ENCODE data around the gene ATP5F1A.
A peak's percentile ranks its signal among the peaks of the same experiment; 100 is the strongest.

Gene ATP5F1A

GRCh38 chr18:46073474-46074331 is 24.4 kb downstream of the ATP5F1A start:
- peak; percentile 85 for DNase-seq (ENCODE audit: low spot score)

DNA sequence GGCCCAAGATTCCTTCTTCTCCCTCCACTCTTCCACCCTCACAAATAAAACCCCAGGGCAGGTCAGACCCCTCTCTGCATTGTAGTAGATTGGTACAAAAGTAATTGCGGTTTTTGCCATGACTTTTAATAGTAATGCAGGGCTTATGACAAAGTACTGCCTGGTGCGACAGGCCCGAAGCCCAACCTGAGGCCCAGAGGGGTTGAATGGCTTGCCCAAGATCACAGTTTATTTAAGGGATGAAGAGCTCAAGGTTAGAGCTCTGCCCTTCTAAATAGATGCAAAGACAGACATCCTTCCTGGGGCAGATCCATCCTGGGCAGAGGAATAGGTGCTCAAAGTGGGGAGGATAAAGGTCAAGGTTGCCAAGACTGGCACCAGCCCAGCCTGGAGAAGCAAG is 25.1 kb downstream of the ATP5F1A start:
- no peak for DNase-seq (ENCODE audit: low spot score)

DNA sequence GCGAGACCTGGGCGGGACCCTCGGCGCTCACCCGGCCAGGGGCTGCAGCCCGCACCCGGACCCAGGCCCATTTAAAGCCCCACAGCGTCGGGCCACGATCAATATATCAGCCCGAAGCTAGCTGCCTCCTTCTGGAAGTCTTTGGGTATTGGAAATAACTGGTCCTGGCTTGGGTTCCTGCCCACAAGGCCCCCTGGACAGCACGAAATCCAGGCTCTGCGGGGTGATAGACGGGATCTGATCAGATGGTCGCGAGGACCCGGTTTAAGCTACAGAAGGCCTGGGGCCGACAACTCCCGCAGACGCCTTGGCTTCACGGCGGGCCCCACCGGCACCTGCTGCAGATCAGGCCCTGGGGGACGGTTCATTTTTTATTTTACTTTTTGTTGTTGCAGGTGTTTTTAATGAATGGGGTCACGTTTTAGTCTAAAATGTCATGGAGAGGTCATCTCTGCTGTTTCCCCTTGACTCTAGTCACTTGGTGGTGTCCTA is 25.7 kb downstream of the ATP5F1A start:
- DNase-seq (ENCODE audit: low spot score): no peak

- DNase-seq (ENCODE audit: low spot score): peak; percentile 32
These were observed 26.3 kb downstream of the ATP5F1A start, which contains the start of gene PSTPIP2 for GRCh38 chr18:46071653-46072375. PSTPIP2 (minus strand) TSS chr18:46072260; CDS start chr18:46072188, 72 bp downstream.

DNA sequence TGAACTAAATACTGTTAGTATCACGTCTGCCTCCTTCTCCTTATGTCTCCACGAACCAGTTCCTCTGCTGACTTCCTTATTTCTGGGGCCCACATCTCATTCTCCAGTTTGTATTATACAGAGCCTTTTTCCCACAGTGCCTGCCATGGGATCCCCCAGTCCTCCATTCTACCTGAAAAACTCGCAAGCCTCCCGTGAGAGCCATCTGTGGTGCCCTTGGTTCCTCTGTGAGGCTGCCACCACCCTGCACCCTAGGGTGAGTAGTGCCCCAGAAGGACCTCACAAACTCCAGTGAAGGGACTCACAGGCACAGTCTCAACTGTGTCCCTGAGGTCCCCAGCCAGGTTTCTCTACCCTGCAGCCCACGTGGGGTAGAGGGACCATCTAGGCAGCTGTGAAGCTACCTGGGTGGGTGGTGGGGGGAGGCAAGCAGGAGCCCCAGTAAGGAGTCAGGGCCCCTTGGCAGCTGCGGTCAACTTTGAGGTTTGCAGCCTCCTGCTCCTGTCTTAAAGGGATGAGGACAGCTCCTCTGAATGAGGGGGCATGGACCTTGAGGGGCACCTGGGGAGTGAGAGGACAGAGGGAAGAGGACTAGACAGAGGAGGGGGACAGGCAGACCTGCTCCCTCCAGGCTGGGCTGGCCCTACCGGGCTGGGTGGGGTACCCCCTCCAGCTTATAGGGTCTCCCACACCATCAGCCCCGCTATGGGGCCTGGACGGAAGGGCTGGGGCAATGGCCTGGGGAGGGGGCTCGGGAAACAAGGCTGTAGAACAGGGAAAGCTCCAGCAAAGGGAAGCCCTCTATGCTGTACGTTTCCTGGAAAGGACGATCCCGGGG is 27.1 kb downstream of the ATP5F1A start:
- DNase-seq (ENCODE audit: low spot score): no peak

- no peak for DNase-seq (ENCODE audit: low spot score)
These were observed 27.9 kb downstream of the ATP5F1A start for GRCh38 chr18:46070232-46070631.

DNA sequence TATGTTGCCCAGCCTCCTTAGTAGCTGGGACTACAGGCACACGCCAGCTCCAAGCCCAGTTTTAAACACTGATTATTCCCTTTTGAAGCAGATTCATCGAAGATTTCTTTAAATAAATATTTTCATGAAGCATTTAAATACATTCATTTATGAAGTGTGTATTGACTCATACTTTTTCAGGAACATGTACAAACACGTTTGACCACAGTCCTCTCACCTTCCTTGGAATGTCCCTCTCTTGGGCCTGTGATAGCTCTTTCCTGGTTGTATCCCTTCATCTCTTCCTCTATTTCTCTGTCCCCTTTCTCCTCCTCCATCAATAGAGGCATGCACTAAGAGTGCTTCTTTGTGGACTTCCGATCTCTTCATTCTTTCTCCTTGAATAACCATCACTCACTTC is 28.6 kb downstream of the ATP5F1A start:
- no peak for DNase-seq (ENCODE audit: low spot score)

DNA sequence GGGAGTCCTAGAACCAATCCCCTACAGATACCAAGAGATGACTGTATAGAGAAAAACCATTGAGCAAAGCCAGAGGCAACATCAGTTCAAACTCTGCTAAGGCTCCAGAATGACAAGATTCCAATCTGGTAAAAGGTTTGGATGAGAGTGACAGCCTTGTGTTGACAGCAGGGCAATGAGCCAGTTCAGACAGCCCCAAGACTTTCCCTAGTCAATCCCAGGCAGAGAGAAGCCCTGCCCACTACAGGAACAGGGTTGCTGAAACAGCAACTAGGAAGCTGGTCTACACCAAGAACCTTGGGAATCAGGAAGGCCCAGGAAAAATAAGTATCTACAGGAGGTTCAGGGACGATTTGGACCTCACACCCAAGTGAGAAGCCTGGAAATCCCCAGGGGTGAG is 29.3 kb downstream of the ATP5F1A start:
- DNase-seq (ENCODE audit: low spot score): no peak

DNA sequence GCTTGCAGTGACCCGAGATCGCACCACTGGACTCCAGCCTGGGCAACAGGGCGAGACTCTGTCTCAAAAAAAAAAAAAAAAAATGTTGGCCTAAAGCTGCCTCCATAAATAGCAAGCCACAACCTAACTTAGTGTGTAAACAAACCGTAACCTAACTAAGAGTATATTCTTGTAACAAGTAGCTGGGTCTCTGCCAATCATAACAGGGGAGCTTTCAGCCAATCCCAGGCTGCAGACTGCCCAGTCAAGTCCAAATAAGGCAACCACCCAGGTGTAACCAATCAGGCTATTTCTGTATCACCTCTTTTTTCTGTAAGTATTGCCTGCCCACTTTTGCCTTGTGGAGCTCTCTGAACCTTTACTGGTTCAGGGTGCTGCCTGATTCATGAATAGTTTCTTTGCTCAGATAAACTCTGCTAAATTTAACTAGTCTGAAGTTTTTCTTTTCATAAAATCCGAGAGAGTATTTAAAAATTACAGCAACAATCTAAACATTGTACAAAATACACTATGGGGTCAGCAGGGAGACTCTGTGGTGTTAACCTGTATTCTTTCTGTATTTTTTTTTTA is 30.6 kb downstream of the ATP5F1A start:
- no peak for DNase-seq (ENCODE audit: low spot score)

GRCh38 chr18:46062781-46063180 is 35.3 kb downstream of the ATP5F1A start:
- no peak for DNase-seq (ENCODE audit: low spot score)

DNA sequence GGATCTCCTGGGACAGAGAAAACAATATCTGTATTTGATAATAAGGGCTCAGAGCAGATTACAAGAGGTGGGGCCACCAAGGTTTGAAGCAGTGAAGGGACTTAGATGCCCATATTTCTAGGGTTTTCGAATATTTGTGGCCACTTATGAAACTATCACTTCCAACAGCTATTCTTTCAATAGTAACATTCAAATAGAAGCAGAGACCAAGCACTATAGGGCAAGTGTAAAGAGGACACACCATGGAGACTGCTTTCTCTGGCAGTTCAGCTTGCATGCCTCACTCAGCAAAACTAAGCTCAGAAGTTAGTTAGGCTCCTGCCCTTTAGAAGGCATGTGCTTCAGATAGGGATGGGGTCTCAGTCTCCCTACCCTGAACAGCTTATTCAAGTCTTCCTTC is 36.3 kb downstream of the ATP5F1A start:
- DNase-seq (ENCODE audit: low spot score): no peak

- DNase-seq (ENCODE audit: low spot score): no peak
These were observed 36.7 kb downstream of the ATP5F1A start for GRCh38 chr18:46061387-46061786.

GRCh38 chr18:46060359-46060841 is 37.7 kb downstream of the ATP5F1A start:
- DNase-seq (ENCODE audit: low spot score): no peak

- no peak for DNase-seq (ENCODE audit: low spot score)
These were observed 42.3 kb downstream of the ATP5F1A start for GRCh38 chr18:46055838-46056230.

DNA sequence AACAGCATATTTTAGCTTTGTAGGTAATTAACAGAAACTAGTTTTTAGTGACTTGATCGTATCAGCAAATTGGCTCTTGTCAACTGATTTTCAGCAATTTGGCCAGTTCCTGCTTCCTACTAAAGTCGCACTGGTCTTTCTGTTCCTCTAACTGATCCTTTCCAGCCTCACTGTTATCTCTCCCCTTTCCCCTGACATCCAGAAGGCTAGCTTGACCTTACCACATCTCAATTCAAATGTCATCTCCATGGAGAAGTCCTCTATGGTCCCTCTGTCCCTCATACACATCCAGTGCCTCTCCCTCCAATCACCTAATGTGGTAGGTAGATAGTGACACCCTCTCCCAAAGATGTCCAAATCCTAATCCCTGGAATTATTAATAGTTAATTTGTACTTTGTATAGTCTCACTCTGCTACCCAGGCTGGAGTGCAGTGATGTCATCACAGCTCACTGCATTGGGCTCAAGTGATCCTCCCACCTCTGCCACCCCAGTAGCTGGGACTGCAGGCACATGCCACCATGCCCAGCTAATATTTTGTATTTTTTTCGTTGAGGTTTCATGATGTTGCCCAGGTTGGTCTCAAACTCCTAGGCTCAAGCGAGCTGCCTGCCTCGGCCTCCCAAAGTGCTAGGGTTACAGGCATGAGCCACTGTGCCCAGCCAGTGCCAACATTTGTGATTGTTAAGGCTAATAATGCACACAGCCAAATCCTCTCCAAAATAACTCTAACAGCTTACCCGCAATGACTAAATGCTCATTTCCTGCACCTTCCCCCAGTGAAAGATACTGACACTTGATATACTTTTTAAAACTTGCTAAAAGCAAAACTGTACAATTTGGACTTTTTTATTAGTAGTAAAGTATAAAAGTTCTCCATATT is 42.9 kb downstream of the ATP5F1A start:
- DNase-seq (ENCODE audit: low spot score): no peak

GRCh38 chr18:46053368-46054095 is 44.6 kb downstream of the ATP5F1A start:
- DNase-seq (ENCODE audit: low spot score): no peak

DNA sequence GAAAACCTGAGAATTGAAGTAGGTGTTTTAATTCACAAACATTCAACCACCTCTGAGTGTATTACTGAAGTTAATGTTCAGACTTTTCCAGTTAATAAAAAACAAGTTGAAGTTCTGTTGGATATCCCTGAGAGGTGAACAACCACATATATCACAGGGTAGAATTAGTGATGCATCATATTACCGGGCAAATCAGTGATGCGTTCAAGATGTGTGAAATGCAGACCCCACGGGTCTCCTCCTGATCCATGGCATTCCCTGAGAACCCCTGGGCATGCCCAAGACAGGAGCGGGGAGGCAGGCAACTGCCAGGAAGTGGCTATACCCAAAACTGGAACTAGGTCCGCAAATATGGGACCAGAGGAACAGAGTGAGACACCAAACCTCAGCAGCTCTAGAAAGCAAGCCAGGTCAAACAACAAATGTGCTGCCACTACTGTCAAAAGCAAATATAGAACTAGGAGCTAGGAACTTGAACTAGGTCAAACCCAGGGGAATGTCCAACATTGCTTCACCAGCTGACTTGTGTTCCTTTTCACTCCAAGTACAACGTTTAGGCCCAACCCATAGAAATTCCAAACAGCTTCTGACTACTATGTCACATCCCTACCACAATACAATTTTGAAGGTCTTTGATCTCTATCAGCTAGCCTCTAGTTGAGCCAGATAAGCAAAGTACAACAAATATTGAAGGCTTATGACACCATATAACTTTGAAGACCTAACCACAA is 46.2 kb downstream of the ATP5F1A start:
- no peak for DNase-seq (ENCODE audit: low spot score)

DNA sequence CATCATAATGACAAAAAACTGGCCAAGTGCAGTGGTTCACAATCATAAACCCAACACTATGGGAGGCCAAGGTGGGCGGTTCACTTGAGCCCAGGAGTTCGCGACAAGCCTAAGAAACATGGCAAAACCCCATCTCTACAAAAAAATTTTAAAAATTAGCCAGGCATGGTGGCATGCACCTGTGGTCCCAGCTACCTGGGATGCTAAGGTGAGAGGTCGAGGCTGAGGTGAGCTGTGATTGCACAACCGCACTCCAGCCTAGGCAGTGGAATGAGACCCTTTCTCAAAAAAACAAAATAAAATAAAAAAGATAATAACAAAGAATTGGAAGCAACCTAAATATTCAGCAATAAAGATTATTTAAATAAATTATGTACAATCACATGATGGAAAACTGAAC is 47.8 kb downstream of the ATP5F1A start:
- DNase-seq (ENCODE audit: low spot score): no peak

GRCh38 chr18:46048641-46049040 is 49.5 kb downstream of the ATP5F1A start:
- DNase-seq (ENCODE audit: low spot score): no peak

All from cerebellar cortex (tissue), 1 donor.